NCI-H1694 treated with DMSO at 0.1 percent for 48 hours (cell line): Measurements from ENCODE around the gene HNRNPH2.

Experiments
- DNase-seq: peaks from one replicate; lab custom pipeline; 2025; lab: John Stamatoyannopoulos, UW

HNRNPH2 gene

GRCh38 chrX:101407748-101408531 is at the start of gene HNRNPH2, which contains the start of gene GLA:
HNRNPH2 (plus strand) TSS chrX:101408222; CDS start chrX:101411989, 3,767 bp downstream.
GLA (minus strand) TSS chrX:101407925; CDS start chrX:101407903, 22 bp downstream.
- DNase-seq: peak; percentile 98

- DNase-seq: no peak
Observed at GRCh38 chrX:101359966-101360365, 48.1 kb upstream of the HNRNPH2 start.

- no peak for DNase-seq
Observed at GRCh38 chrX:101360390-101360789, 47.6 kb upstream of the HNRNPH2 start.

- DNase-seq: no peak
Observed at GRCh38 chrX:101362116-101362515, 45.9 kb upstream of the HNRNPH2 start.

- no peak for DNase-seq
Observed at GRCh38 chrX:101362757-101363156, 45.3 kb upstream of the HNRNPH2 start.

GRCh38 chrX:101365301-101365795 is 42.7 kb upstream of the HNRNPH2 start:
- DNase-seq: no peak

GRCh38 chrX:101368800-101369199 is 39.2 kb upstream of the HNRNPH2 start:
- DNase-seq: no peak

- no peak for DNase-seq
Observed at GRCh38 chrX:101369687-101370086, 38.3 kb upstream of the HNRNPH2 start.

- DNase-seq: no peak
Observed at GRCh38 chrX:101370888-101371504, 37.0 kb upstream of the HNRNPH2 start.

GRCh38 chrX:101377547-101377946 is 30.5 kb upstream of the HNRNPH2 start:
- DNase-seq: no peak

GRCh38 chrX:101383679-101384205 is 24.3 kb upstream of the HNRNPH2 start:
- no peak for DNase-seq

- no peak for DNase-seq
Observed at GRCh38 chrX:101385026-101385684, 22.9 kb upstream of the HNRNPH2 start.

- no peak for DNase-seq
Observed at GRCh38 chrX:101385795-101386541, 22.1 kb upstream of the HNRNPH2 start, which contains the start of gene BTK. BTK (minus strand) TSS chrX:101386191; CDS start chrX:101375284, 10,907 bp downstream.

GRCh38 chrX:101386542-101386885 is 21.5 kb upstream of the HNRNPH2 start:
- no peak for DNase-seq

GRCh38 chrX:101388604-101389003 is 19.4 kb upstream of the HNRNPH2 start:
- no peak for DNase-seq

- peak; percentile 95 for DNase-seq
Observed at GRCh38 chrX:101390664-101391525, 17.1 kb upstream of the HNRNPH2 start, which contains the start of gene RPL36A. RPL36A (plus strand) TSS chrX:101391011; CDS start chrX:101391044, 33 bp downstream.

GRCh38 chrX:101391831-101392230 is 16.2 kb upstream of the HNRNPH2 start:
- DNase-seq: no peak

GRCh38 chrX:101393530-101394305 is 14.3 kb upstream of the HNRNPH2 start:
- no peak for DNase-seq

GRCh38 chrX:101394372-101394771 is 13.7 kb upstream of the HNRNPH2 start:
- DNase-seq: no peak

- DNase-seq: no peak
Observed at GRCh38 chrX:101395789-101396188, 12.2 kb upstream of the HNRNPH2 start.
